ENCODE results near the gene HS6ST1.

- no peak for TF ChIP-seq CTCF (IDR thresholded peaks at IDR 0.05)
- TF ChIP-seq POLR2A (IDR thresholded peaks at IDR 0.05): no peak
Observed at GRCh38 chr2:128299628-128300027, 19.0 kb downstream of the HS6ST1 start.
